Thymus (tissue), 11 donors: ENCODE measurements around the gene A2M. TPM values are rescaled to one million over a fixed set of nuclear protein-coding genes. Genes with fewer than 3 reads are reported as not detected.

Experiments used
- DNase-seq, 9 donors: peaks; one replicate each; pipeline ENCODE4 v3.0.0-alpha.2; 2013; ENCODE audit warnings: low spot score in 9 of 9, low read depth in 6 of 9, missing footprints in 1 of 9
- H3K27ac ChIP-seq, 2 donors: one replicate each; pipeline ENCODE4 v1.5.1; 2013; ENCODE audit warnings: control low read depth in 1 of 2, low read depth in 1 of 2, low read length in 1 of 2, mild to moderate bottlenecking in 1 of 2, moderate library complexity in 1 of 2
- H3K27me3 ChIP-seq, 2 donors: one replicate each; pipeline ENCODE4 v1.5.1; 2013; ENCODE audit warnings: low read length in 1 of 2; ENCODE audit not compliant: control insufficient read depth in 2 of 2, insufficient read depth in 1 of 2
- H3K36me3 ChIP-seq, 2 donors: one replicate each; pipeline ENCODE4 v1.5.1; 2013; ENCODE audit warnings: low read length in 1 of 2, mild to moderate bottlenecking in 1 of 2, moderate library complexity in 1 of 2; ENCODE audit not compliant: control insufficient read depth in 2 of 2, insufficient read depth in 2 of 2
- H3K4me1 ChIP-seq, 2 donors: one replicate each; pipeline ENCODE4 v1.5.1; 2013; ENCODE audit warnings: low read length in 2 of 2; ENCODE audit not compliant: control insufficient read depth in 2 of 2, insufficient read depth in 2 of 2
- H3K4me3 ChIP-seq, 2 donors: one replicate each; pipeline ENCODE4 v1.5.1; 2013; ENCODE audit warnings: low read length in 2 of 2, control low read depth in 1 of 2, mild to moderate bottlenecking in 1 of 2
- H3K9me3 ChIP-seq, 2 donors: one replicate each; pipeline ENCODE4 v1.5.1; 2013; ENCODE audit warnings: low read length in 1 of 2, mild to moderate bottlenecking in 1 of 2; ENCODE audit not compliant: control insufficient read depth in 2 of 2, insufficient read depth in 1 of 2
- WGBS: extraction: QIAGEN DNeasy Blood & Tissue Kit; methylation state at CpG from one replicate; pipeline ENCODE4 v1.1.7; 2013; 5-methylcytosine and 5-hydroxymethylcytosine counted together
- polyA plus RNA-seq: library from polyadenylated mRNA; stranded (reverse); fragments of 200-250 nt; gene quantifications from one replicate; pipeline ENCODE4 v1.2.3, GENCODE V29; 2013
- total RNA-seq: library from RNA; stranded (reverse); fragments of 120-200 nt; gene quantifications from one replicate; pipeline ENCODE4 v1.2.4, GENCODE V29; 2013
- donor health status: healthy.

Gene A2M
- total and polyA plus RNA-seq, 2 donors: 47.6 to 57.7 TPM

GRCh38 chr12:9095322-9095721 is 20.4 kb downstream of the A2M start:
- H3K4me3 ChIP-seq: no peak overlapping the region
- H3K27me3 ChIP-seq: no peaks in the 10 kb centered on the region
- H3K9me3 ChIP-seq: no peaks in the 10 kb centered on the region
- no peak for DNase-seq
- H3K4me1 ChIP-seq: no peaks in the 10 kb centered on the region
- H3K36me3 ChIP-seq: no peaks in the 10 kb centered on the region
- no peak overlapping the region for H3K27ac ChIP-seq
- 98% methylated on average over 3 of the region's 3 CpGs for WGBS

GRCh38 chr12:9094512-9095206 is 21.1 kb downstream of the A2M start:
- DNase-seq: no peak
- Histone ChIP-seq H3K4me3 (no peak overlapping the region), H3K4me1 (no peaks in the 10 kb centered on the region), H3K27me3 (no peaks in the 10 kb centered on the region), H3K9me3 (no peaks in the 10 kb centered on the region), H3K36me3 (no peaks in the 10 kb centered on the region), H3K27ac (no peak overlapping the region)
- WGBS: 97% methylated on average over 3 of the region's 3 CpGs

GRCh38 chr12:9091891-9092598 is 23.7 kb downstream of the A2M start:
- Histone ChIP-seq H3K4me1 (no peaks in the 10 kb centered on the region), H3K27me3 (no peaks in the 10 kb centered on the region), H3K9me3 (no peaks in the 10 kb centered on the region), H3K4me3 (no peak overlapping the region), H3K27ac (no peak overlapping the region), H3K36me3 (no peaks in the 10 kb centered on the region)
- WGBS: 94% methylated on average over 8 of the region's 8 CpGs
- DNase-seq: no peak

- no peak for DNase-seq
- H3K27ac ChIP-seq: no peak overlapping the region
- H3K4me3 ChIP-seq: no peak overlapping the region
- no peaks in the 10 kb centered on the region for H3K36me3 ChIP-seq
- no peaks in the 10 kb centered on the region for H3K9me3 ChIP-seq
- no peaks in the 10 kb centered on the region for H3K27me3 ChIP-seq
- H3K4me1 ChIP-seq: no peaks in the 10 kb centered on the region
- WGBS: 95% methylated on average over 5 of the region's 5 CpGs
Observed at GRCh38 chr12:9090220-9090619, 25.5 kb downstream of the A2M start.

GRCh38 chr12:9087087-9087835 is 28.5 kb downstream of the A2M start:
- Histone ChIP-seq H3K27me3 (no peaks in the 10 kb centered on the region), H3K27ac (no peak overlapping the region), H3K36me3 (no peaks in the 10 kb centered on the region), H3K4me1 (no peaks in the 10 kb centered on the region), H3K4me3 (no peak overlapping the region), H3K9me3 (no peaks in the 10 kb centered on the region)
- DNase-seq: no peak

- Histone ChIP-seq H3K36me3 (no peaks in the 10 kb centered on the region), H3K4me3 (no peak overlapping the region), H3K9me3 (no peaks in the 10 kb centered on the region), H3K27ac (no peak overlapping the region), H3K27me3 (no peaks in the 10 kb centered on the region), H3K4me1 (no peaks in the 10 kb centered on the region)
- 88% methylated on average over 1 of the region's 1 CpG for WGBS
- no peak for DNase-seq
Observed at GRCh38 chr12:9086087-9086486, 29.6 kb downstream of the A2M start.

GRCh38 chr12:9084417-9084816 is 31.3 kb downstream of the A2M start:
- 83% methylated on average over 2 of the region's 2 CpGs for WGBS
- no peaks in the 10 kb centered on the region for H3K9me3 ChIP-seq
- no peak overlapping the region for H3K27ac ChIP-seq
- no peaks in the 10 kb centered on the region for H3K27me3 ChIP-seq
- no peak overlapping the region for H3K4me3 ChIP-seq
- no peaks in the 10 kb centered on the region for H3K36me3 ChIP-seq
- no peaks in the 10 kb centered on the region for H3K4me1 ChIP-seq
- DNase-seq: no peak

- no peaks in the 10 kb centered on the region for H3K27me3 ChIP-seq
- no peaks in the 10 kb centered on the region for H3K4me1 ChIP-seq
- no peak for DNase-seq
- no peaks in the 10 kb centered on the region for H3K36me3 ChIP-seq
- H3K27ac ChIP-seq: no peak overlapping the region
- WGBS: 97% methylated on average over 2 of the region's 2 CpGs
- no peaks in the 10 kb centered on the region for H3K9me3 ChIP-seq
- no peak overlapping the region for H3K4me3 ChIP-seq
Observed at GRCh38 chr12:9083793-9084192, 31.9 kb downstream of the A2M start.
